Thoracic aorta (tissue), 2 donors: ENCODE measurements around the gene EIF4A2. TPM values are rescaled to one million over a fixed set of nuclear protein-coding genes. Genes with fewer than 3 reads are reported as not detected.

Experiments
- ATAC-seq: fragments of 150-250 bp; one replicate; pipeline ENCODE4 v1.8.0; 2017; ENCODE audit warnings: low read depth; ENCODE audit not compliant: insufficient number of reproducible peaks, low FRiP score
- DNase-seq: peaks from one replicate; pipeline ENCODE4 v3.0.0-alpha.2; 2020; ENCODE audit warnings: low spot score
- H3K27ac ChIP-seq, 2 donors: fragments of 200-600 bp; sonication (generic); 1 replicate in 1 of 2; 2 replicates in 1 of 2; pipeline ENCODE4 v1.5.1; 2016; ENCODE audit warnings: mild to moderate bottlenecking in 2 of 2, moderate library complexity in 2 of 2
- H3K27me3 ChIP-seq: fragments of 200-600 bp; sonication (generic); replicated peaks from 2 replicates; pipeline ENCODE4 v1.6.0; 2016; ENCODE audit warnings: mild to moderate bottlenecking; ENCODE audit not compliant: insufficient read depth
- H3K36me3 ChIP-seq: fragments of 200-600 bp; sonication (generic); one replicate; pipeline ENCODE4 v1.5.1; 2016
- H3K4me1 ChIP-seq, 2 donors: fragments of 200-600 bp; sonication (generic); 1 replicate in 1 of 2; 2 replicates in 1 of 2; pipeline versions ENCODE4 v1.5.1 to v1.6.0; 2016; ENCODE audit warnings: low read depth in 2 of 2, mild to moderate bottlenecking in 1 of 2; ENCODE audit not compliant: control insufficient read depth in 1 of 2
- H3K4me3 ChIP-seq: fragments of 200-600 bp; sonication (generic); 2 replicates; pipeline ENCODE4 v1.5.1; 2016; ENCODE audit warnings: mild to moderate bottlenecking
- H3K9me3 ChIP-seq: fragments of 200-600 bp; sonication (generic); 2 replicates; pipeline ENCODE4 v1.5.1; 2016
- total RNA-seq, 2 donors: library from RNA; depleted of rRNA; stranded (reverse); fragments of >200 nt; gene quantifications; one replicate each; pipeline versions ENCODE4 v1.1.0 to v1.2.3, GENCODE V29; 2016
- TF ChIP-seq, protein P1 (sequence below): fragments of 200-600 bp; sonication (generic); IDR thresholded peaks from one replicate; pipeline ENCODE4 v1.5.1; 2019; ENCODE audit warnings: antibody characterized with exemption

EIF4A2 gene
- total RNA-seq, 2 donors from 2014 or later = 297 to 360 TPM

DNA sequence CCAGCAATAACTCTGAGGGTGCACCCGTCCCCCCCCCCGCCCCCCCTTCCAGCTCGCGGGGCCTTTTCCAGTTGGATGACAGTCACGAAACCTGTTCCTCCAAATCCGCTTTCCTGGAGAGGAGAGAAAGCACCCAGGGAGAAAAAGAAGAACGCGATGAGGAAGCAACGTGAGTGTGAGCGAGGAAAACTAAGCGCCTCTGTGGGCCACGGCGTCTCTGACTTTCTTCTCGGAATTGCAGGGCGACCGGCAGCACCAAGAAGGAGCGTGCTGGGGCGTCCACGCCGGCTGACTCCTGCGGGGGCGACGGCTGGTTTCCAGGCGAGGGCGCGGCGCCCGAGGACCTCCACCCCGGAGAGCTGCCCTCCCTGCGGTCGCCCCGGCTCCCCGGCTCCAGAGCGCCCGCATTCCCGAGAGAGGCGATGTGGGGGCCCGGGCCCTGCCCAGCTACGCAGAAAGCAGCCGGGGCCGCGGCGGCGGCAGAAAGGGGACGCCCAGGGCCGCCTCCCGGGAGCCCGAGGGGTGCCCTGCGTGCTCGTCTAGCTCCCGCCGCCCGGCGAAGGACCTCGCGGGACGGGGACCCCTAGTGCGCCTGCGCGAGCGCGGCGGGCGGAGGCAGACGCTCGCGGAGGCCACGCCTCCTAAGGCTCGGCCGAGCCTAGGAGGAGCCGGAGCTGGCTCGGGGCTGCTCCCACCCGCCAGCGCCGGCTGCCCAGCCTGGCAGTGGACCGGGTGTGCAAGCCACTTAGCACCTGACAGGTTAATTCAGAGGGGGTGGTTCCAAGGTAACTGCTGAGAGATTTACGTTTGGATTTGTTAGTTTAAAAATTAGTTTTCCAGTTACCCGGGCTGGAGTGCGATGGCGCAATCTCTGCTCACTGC lies 43.8 kb downstream of the EIF4A2 start:
- Histone ChIP-seq H3K27me3 (peaks cover 5% of the 10 kb centered on the region), H3K4me1 (peaks cover 11 to 26% of the 10 kb centered on the region in 2 donors), H3K9me3 (no peaks in the 10 kb centered on the region), H3K36me3 (no peaks in the 10 kb centered on the region), H3K27ac (peak overlapping the region in 1 of 2 donors; percentile 72), H3K4me3 (peak overlapping the region; percentile 88)
- ATAC-seq = peak; percentile 70
- no peak for DNase-seq
- TF ChIP-seq, protein P1, sequence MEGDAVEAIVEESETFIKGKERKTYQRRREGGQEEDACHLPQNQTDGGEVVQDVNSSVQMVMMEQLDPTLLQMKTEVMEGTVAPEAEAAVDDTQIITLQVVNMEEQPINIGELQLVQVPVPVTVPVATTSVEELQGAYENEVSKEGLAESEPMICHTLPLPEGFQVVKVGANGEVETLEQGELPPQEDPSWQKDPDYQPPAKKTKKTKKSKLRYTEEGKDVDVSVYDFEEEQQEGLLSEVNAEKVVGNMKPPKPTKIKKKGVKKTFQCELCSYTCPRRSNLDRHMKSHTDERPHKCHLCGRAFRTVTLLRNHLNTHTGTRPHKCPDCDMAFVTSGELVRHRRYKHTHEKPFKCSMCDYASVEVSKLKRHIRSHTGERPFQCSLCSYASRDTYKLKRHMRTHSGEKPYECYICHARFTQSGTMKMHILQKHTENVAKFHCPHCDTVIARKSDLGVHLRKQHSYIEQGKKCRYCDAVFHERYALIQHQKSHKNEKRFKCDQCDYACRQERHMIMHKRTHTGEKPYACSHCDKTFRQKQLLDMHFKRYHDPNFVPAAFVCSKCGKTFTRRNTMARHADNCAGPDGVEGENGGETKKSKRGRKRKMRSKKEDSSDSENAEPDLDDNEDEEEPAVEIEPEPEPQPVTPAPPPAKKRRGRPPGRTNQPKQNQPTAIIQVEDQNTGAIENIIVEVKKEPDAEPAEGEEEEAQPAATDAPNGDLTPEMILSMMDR = no peak

DNA sequence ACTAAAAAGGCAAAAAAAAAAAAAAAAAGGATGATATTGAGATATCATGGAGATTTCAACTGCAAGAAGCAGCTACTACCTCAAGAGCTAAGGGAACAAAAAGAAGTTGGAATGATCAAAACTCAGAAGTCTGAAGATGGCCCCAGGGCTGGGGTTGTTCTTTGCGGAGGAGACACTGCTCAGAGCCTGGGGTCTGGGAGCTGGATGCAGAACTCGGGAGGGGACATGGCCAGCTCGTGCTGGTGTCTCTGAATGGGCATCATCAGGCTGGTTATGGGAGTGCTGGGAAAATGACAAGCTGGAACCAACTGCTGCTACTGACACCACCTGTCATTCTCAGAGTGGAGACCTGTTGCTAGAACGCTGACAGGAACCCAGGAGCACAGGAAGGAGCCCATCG lies 45.0 kb downstream of the EIF4A2 start:
- H3K9me3 ChIP-seq = no peaks in the 10 kb centered on the region
- no peak overlapping the region for H3K27ac ChIP-seq
- H3K4me1 ChIP-seq = peaks cover 11 to 26% of the 10 kb centered on the region in 2 donors
- peaks cover 5% of the 10 kb centered on the region for H3K27me3 ChIP-seq
- TF ChIP-seq, protein P1 = no peak
- H3K4me3 ChIP-seq = no peak overlapping the region
- no peak for DNase-seq
- no peaks in the 10 kb centered on the region for H3K36me3 ChIP-seq
- ATAC-seq = no peak

DNA sequence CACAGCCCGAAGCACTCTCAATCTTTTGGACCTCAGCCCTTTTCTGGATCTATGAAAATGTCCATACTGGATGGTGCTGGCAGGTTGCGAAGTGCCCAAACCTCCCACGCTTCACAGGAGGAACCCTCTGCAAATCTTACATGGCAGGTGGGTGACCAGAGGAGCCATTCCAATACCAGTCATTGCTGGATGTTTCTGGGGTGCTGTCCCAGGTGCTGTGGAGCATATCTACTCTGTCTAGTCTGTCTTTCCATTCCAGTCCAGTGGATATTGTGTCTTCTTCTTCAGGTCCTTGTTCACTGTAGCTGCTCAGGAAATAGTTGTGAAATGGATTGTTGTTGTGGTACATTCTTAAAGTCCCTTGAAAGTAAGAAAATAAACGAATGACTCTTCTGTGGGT lies 48.4 kb downstream of the EIF4A2 start:
- DNase-seq (no peak), ATAC-seq (no peak)
- TF ChIP-seq, protein P1 = no peak
- Histone ChIP-seq H3K4me3 (no peak overlapping the region), H3K27ac (no peak overlapping the region), H3K27me3 (peaks cover 5% of the 10 kb centered on the region), H3K4me1 (peaks cover 0 to 9% of the 10 kb centered on the region in 2 donors), H3K36me3 (no peaks in the 10 kb centered on the region), H3K9me3 (no peaks in the 10 kb centered on the region)

DNA sequence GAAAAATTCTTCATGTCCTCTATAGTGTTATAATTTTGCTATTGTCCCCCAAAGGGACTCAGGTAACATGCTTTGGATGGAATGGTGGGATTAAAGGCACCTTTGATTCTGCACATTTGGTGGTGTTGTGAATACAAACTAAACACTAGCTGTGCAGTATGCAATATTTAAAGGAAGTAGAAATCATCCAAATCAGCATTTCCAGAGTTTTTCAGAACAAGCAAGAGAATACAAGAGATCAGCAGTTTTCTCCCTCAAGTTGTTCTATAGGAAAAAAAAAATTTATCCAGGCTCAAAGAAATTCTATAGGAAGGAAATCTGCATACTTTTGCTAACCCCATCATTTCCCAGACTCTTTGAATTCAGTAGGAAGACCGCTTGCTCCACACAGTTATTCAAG lies 48.9 kb downstream of the EIF4A2 start:
- peaks cover 5% of the 10 kb centered on the region for H3K27me3 ChIP-seq
- no peak overlapping the region for H3K27ac ChIP-seq
- TF ChIP-seq, protein P1 = no peak
- H3K9me3 ChIP-seq = no peaks in the 10 kb centered on the region
- DNase-seq (no peak), ATAC-seq (no peak)
- peaks cover 0 to 9% of the 10 kb centered on the region in 2 donors for H3K4me1 ChIP-seq
- no peak overlapping the region for H3K4me3 ChIP-seq
- H3K36me3 ChIP-seq = no peaks in the 10 kb centered on the region

Other genes starting within 250 kb of the EIF4A2 start
- gene CRYGS, start 239.2 kb upstream of the EIF4A2 start, total RNA-seq = 1 to 10 TPM; 3.7 to 4.4 TPM
- 10 to 100 TPM; 10.2 to 25.8 TPM for gene TBCCD1, start 216.2 kb upstream of the EIF4A2 start, total RNA-seq
- 10 to 100 TPM; 41.3 to 44.9 TPM for gene DNAJB11, start 212.9 kb upstream of the EIF4A2 start, total RNA-seq
- not detected for gene AHSG, start 170.5 kb upstream of the EIF4A2 start, total RNA-seq
- gene FETUB, start 143.2 kb upstream of the EIF4A2 start, total RNA-seq = not detected
- not detected for gene HRG, start 117.6 kb upstream of the EIF4A2 start, total RNA-seq
- gene KNG1, start 66.2 kb upstream of the EIF4A2 start, total RNA-seq = not detected
- gene RFC4, start 22.9 kb downstream of the EIF4A2 start, total RNA-seq = 10 to 100 TPM in 1 of 2 donors, 1 to 10 TPM in 1; 4.7 to 20.4 TPM
- 1 to 10 TPM; 6.8 to 8.8 TPM for gene ADIPOQ, start 59.1 kb downstream of the EIF4A2 start, total RNA-seq
- 100 to 1,000 TPM in 1 of 2 donors, 10 to 100 TPM in 1; 89.5 to 141 TPM for gene ST6GAL1, start 146.9 kb downstream of the EIF4A2 start, total RNA-seq